Lower leg skin (tissue), 3 donors: Measurements from ENCODE around the gene EPB42.

Source experiments
- CTCF ChIP-seq, 3 donors: fragments of 450-650 bp; IDR thresholded peaks; one replicate each; pipeline ENCODE4 v1.5.1; 2016; ENCODE audit warnings: antibody characterized with exemption in 3 of 3, mild to moderate bottlenecking in 3 of 3, moderate library complexity in 2 of 3
- POLR2A ChIP-seq, 2 donors: fragments of 450-650 bp; IDR thresholded peaks; one replicate each; pipeline ENCODE4 v1.6.1; 2016 to 2017; ENCODE audit warnings: antibody characterized with exemption in 2 of 2, mild to moderate bottlenecking in 1 of 2, moderate library complexity in 1 of 2

DNA sequence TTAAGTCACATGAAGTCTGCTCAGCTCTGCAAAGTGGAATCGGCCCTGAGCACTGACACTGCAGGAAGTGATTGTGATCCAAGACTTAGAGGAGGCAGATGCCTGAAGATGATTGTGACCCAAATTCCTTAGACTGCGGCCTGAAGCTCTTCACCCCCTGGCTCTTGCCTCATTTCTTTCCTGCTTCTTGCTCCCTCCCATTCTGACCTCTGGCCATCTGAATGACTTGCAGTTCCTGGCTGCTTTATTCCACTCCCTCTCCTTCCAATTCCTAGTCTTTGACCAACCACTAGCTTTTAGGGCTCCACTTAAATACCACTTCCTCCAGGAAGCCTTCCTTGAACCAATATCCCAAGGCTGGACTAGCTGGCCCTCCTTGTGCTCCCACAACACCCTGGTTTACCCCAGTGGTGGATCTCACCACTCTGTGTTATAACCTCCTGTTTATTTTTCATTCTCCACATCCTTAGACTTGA, 9.9 kb upstream of the EPB42 start:
- no peak for TF ChIP-seq CTCF (IDR thresholded peaks at IDR 0.05)
- no peak for TF ChIP-seq POLR2A (IDR thresholded peaks at IDR 0.05)
